Stimulated activated CD4-positive, alpha-beta T cell treated with anti-CD3 and anti-CD28 coated beads, Interleukin-12 subunit alpha, Interleukin-12 subunit beta, amount 100 ng/mL, for 48 hours (primary cell): Measurements from ENCODE around the gene RCAN1.
"Not testable (repeated sequence)": the region's sequence is repeated elsewhere in the genome, so short reads cannot be mapped to it uniquely, and the experiment has no call there.

Experiments
- DNase-seq, 3 donors: peaks; one replicate each; pipeline ENCODE4 v3.0.0-alpha.2; 2020; ENCODE audit warnings: low read depth in 2 of 3, low spot score in 1 of 3

Gene RCAN1

GRCh38 chr21:34570313-34570712 lies 44.6 kb downstream of the RCAN1 start:
- DNase-seq: no peak

GRCh38 chr21:34569381-34569979 lies 45.4 kb downstream of the RCAN1 start:
- DNase-seq: no peak

- not testable (repeated sequence) for DNase-seq
Observed at GRCh38 chr21:34568801-34569200, 46.1 kb downstream of the RCAN1 start.

- DNase-seq: no peak
Observed at GRCh38 chr21:34567604-34568155, 47.2 kb downstream of the RCAN1 start.

- no peak for DNase-seq
Observed at GRCh38 chr21:34565238-34565637, 49.7 kb downstream of the RCAN1 start.

GRCh38 chr21:34563370-34563769 lies 51.5 kb downstream of the RCAN1 start:
- DNase-seq: not testable (repeated sequence)

- DNase-seq: no peak
Observed at GRCh38 chr21:34561806-34562205, 53.1 kb downstream of the RCAN1 start.

- DNase-seq: no peak
Observed at GRCh38 chr21:34560609-34561008, 54.3 kb downstream of the RCAN1 start.

- no peak for DNase-seq
Observed at GRCh38 chr21:34560021-34560420, 54.9 kb downstream of the RCAN1 start.

GRCh38 chr21:34559089-34559631 lies 55.8 kb downstream of the RCAN1 start:
- DNase-seq: no peak

GRCh38 chr21:34558166-34558565 lies 56.7 kb downstream of the RCAN1 start:
- no peak for DNase-seq

- no peak for DNase-seq
Observed at GRCh38 chr21:34557261-34557660, 57.7 kb downstream of the RCAN1 start.

- not testable (repeated sequence) for DNase-seq
Observed at GRCh38 chr21:34554670-34555069, 60.2 kb downstream of the RCAN1 start.

GRCh38 chr21:34554227-34554626 lies 60.7 kb downstream of the RCAN1 start:
- DNase-seq: no peak

GRCh38 chr21:34553151-34553952 lies 61.6 kb downstream of the RCAN1 start:
- no peak for DNase-seq

- no peak for DNase-seq
Observed at GRCh38 chr21:34552360-34553098, 62.4 kb downstream of the RCAN1 start.

GRCh38 chr21:34550182-34550799 lies 64.6 kb downstream of the RCAN1 start:
- DNase-seq: no peak

GRCh38 chr21:34548781-34549376 lies 66.0 kb downstream of the RCAN1 start:
- DNase-seq: no peak

- no peak for DNase-seq
Observed at GRCh38 chr21:34546542-34546941, 68.4 kb downstream of the RCAN1 start.

- DNase-seq: no peak
Observed at GRCh38 chr21:34545079-34545884, 69.6 kb downstream of the RCAN1 start.
